Measurements from ENCODE around the gene CCNL2. TPM values are rescaled to one million over a fixed set of nuclear protein-coding genes. Genes with fewer than 3 reads are reported as not detected.
"Not testable (repeated sequence)": the region's sequence is repeated elsewhere in the genome, so short reads cannot be mapped to it uniquely, and the experiment has no call there.

CCNL2 gene
- total RNA-seq, 2 experiments from 2014 or later = 104 TPM

GRCh38 chr1:1420654-1421141 lies 21.6 kb upstream of the CCNL2 start:
- ChIA-PET CTCF (no interaction called here), POLR2A (interaction anchor here (1.2 kb wide), 1 partner anchor 13 kb away, joined by 4 read pairs; no protein-coding TSS in a partner anchor)
- Mint-ChIP-seq H3K36me3 (ENCODE audit: low read depth) (no peaks in the 10 kb centered on the region), H3K4me1 (peaks cover 23% of the 10 kb centered on the region), H3K27me3 (peaks cover 15% of the 10 kb centered on the region), H3K9me3 (no peaks in the 10 kb centered on the region), H3K27ac (no peak overlapping the region), H3K4me3 (no peak overlapping the region)
- no peak for DNase-seq

GRCh38 chr1:1419813-1420653 lies 20.9 kb upstream of the CCNL2 start:
- no peaks in the 10 kb centered on the region for H3K9me3 Mint-ChIP-seq
- ChIA-PET CTCF (no interaction called here), POLR2A (interaction anchor here (0.6 to 1.2 kb wide), 2 partner anchors 9 to 12 kb away, joined by 3 to 4 read pairs; no protein-coding TSS in a partner anchor)
- no peaks in the 10 kb centered on the region for H3K36me3 Mint-ChIP-seq (ENCODE audit: low read depth)
- H3K27ac Mint-ChIP-seq = no peak overlapping the region
- DNase-seq = no peak
- peaks cover 12% of the 10 kb centered on the region for H3K27me3 Mint-ChIP-seq
- H3K4me3 Mint-ChIP-seq = no peak overlapping the region
- H3K4me1 Mint-ChIP-seq = peaks cover 23% of the 10 kb centered on the region

- CTCF ChIA-PET = no interaction called here
- POLR2A ChIA-PET = interaction anchor here (0.6 kb wide), 1 partner anchor 10 kb away, joined by 3 read pairs; no protein-coding TSS in a partner anchor
- H3K27ac Mint-ChIP-seq = no peak overlapping the region
Observed at GRCh38 chr1:1419363-1419812, 20.3 kb upstream of the CCNL2 start.

GRCh38 chr1:1418464-1419362 lies 19.6 kb upstream of the CCNL2 start:
- H3K9me3 Mint-ChIP-seq = no peaks in the 10 kb centered on the region
- peaks cover 23% of the 10 kb centered on the region for H3K4me1 Mint-ChIP-seq
- ChIA-PET CTCF (no interaction called here), POLR2A (no interaction called here)
- no peak overlapping the region for H3K27ac Mint-ChIP-seq
- peaks cover 8% of the 10 kb centered on the region for H3K27me3 Mint-ChIP-seq
- H3K36me3 Mint-ChIP-seq (ENCODE audit: low read depth) = no peaks in the 10 kb centered on the region
- DNase-seq = no peak
- H3K4me3 Mint-ChIP-seq = no peak overlapping the region

More at GRCh38 chr1:1419363-1419812, 20.3 kb upstream of the CCNL2 start:
- H3K4me1 Mint-ChIP-seq = peaks cover 23% of the 10 kb centered on the region
- DNase-seq = no peak
- H3K4me3 Mint-ChIP-seq = no peak overlapping the region
- H3K9me3 Mint-ChIP-seq = no peaks in the 10 kb centered on the region
- no peaks in the 10 kb centered on the region for H3K36me3 Mint-ChIP-seq (ENCODE audit: low read depth)
- H3K27me3 Mint-ChIP-seq = peaks cover 8% of the 10 kb centered on the region

GRCh38 chr1:1417825-1418463 lies 18.8 kb upstream of the CCNL2 start:
- H3K27ac Mint-ChIP-seq; CTCF ChIA-PET; H3K36me3 Mint-ChIP-seq (ENCODE audit: low read depth); POLR2A ChIA-PET; DNase-seq; H3K27me3 Mint-ChIP-seq; H3K9me3 Mint-ChIP-seq; H3K4me3 Mint-ChIP-seq: not testable (repeated sequence)
- peaks cover 23% of the 10 kb centered on the region for H3K4me1 Mint-ChIP-seq

GRCh38 chr1:1417396-1417795 lies 18.3 kb upstream of the CCNL2 start:
- POLR2A ChIA-PET; H3K27ac Mint-ChIP-seq; DNase-seq; H3K27me3 Mint-ChIP-seq; H3K4me3 Mint-ChIP-seq; H3K36me3 Mint-ChIP-seq (ENCODE audit: low read depth); H3K9me3 Mint-ChIP-seq; CTCF ChIA-PET: not testable (repeated sequence)
- H3K4me1 Mint-ChIP-seq = peaks cover 17% of the 10 kb centered on the region

GRCh38 chr1:1415751-1416150 lies 16.6 kb upstream of the CCNL2 start:
- peaks cover 2% of the 10 kb centered on the region for H3K27me3 Mint-ChIP-seq
- H3K4me1 Mint-ChIP-seq = peaks cover 17% of the 10 kb centered on the region
- POLR2A ChIA-PET = interaction anchor here (1.1 to 1.5 kb wide), 2 partner anchors 10 to 17 kb away, joined by 3 read pairs; partner anchors contain the start of gene CCNL2
- H3K9me3 Mint-ChIP-seq = no peaks in the 10 kb centered on the region
- no peak for DNase-seq
- no peak overlapping the region for H3K4me3 Mint-ChIP-seq
- no peaks in the 10 kb centered on the region for H3K36me3 Mint-ChIP-seq (ENCODE audit: low read depth)
- CTCF ChIA-PET = interaction anchor here (1.2 kb wide), 1 partner anchor 89 kb away, joined by 4 read pairs; no protein-coding TSS in a partner anchor
- no peak overlapping the region for H3K27ac Mint-ChIP-seq

- H3K9me3 Mint-ChIP-seq; DNase-seq; H3K27ac Mint-ChIP-seq; POLR2A ChIA-PET; H3K36me3 Mint-ChIP-seq (ENCODE audit: low read depth); CTCF ChIA-PET; H3K4me3 Mint-ChIP-seq; H3K27me3 Mint-ChIP-seq: not testable (repeated sequence)
- peaks cover 15% of the 10 kb centered on the region for H3K4me1 Mint-ChIP-seq
Observed at GRCh38 chr1:1412311-1412902, 13.3 kb upstream of the CCNL2 start.

- DNase-seq = no peak
- H3K4me3 Mint-ChIP-seq = no peak overlapping the region
- peaks cover 18% of the 10 kb centered on the region for H3K4me1 Mint-ChIP-seq
- H3K27me3 Mint-ChIP-seq = no peaks in the 10 kb centered on the region
- POLR2A ChIA-PET = interaction anchor here (1.4 kb wide), 1 partner anchor 12 kb away, joined by 5 read pairs; the partner anchor contains the start of gene CCNL2
- peaks cover 10% of the 10 kb centered on the region for H3K36me3 Mint-ChIP-seq (ENCODE audit: low read depth)
- no peak overlapping the region for H3K27ac Mint-ChIP-seq
- CTCF ChIA-PET = no interaction called here
- no peaks in the 10 kb centered on the region for H3K9me3 Mint-ChIP-seq
Observed at GRCh38 chr1:1411626-1412025, 12.5 kb upstream of the CCNL2 start.

GRCh38 chr1:1410238-1410637 lies 11.1 kb upstream of the CCNL2 start:
- CTCF ChIA-PET, H3K27me3 Mint-ChIP-seq, H3K27ac Mint-ChIP-seq, H3K9me3 Mint-ChIP-seq, H3K4me3 Mint-ChIP-seq, DNase-seq: not testable (repeated sequence)
- peaks cover 32% of the 10 kb centered on the region for H3K4me1 Mint-ChIP-seq
- POLR2A ChIA-PET = interaction anchor here (1.4 kb wide), 2 partner anchors 11 kb away, joined by 4 to 5 read pairs; partner anchors contain the start of gene CCNL2
- H3K36me3 Mint-ChIP-seq (ENCODE audit: low read depth) = peaks cover 23% of the 10 kb centered on the region

- Mint-ChIP-seq H3K4me3 (peak overlapping the region; percentile 91), H3K27ac (peak overlapping the region; percentile 80), H3K4me1 (peaks cover 42% of the 10 kb centered on the region), H3K9me3 (no peaks in the 10 kb centered on the region), H3K36me3 (ENCODE audit: low read depth) (peaks cover 35% of the 10 kb centered on the region), H3K27me3 (no peaks in the 10 kb centered on the region)
- POLR2A ChIA-PET = interaction anchor here (0.8 to 3.8 kb wide), 11 partner anchors 9 to 320 kb away, joined by 3 to 41 read pairs (median 4); partner anchors contain the start of genes ANKRD65, ATAD3A, AURKAIP1 and CCNL2
- DNase-seq = peak; percentile 34
- CTCF ChIA-PET = interaction anchor here (1.3 to 2.2 kb wide), 4 partner anchors 9 to 97 kb away, joined by 3 to 11 read pairs (median 6); partner anchors contain the start of gene CCNL2
Observed at GRCh38 chr1:1407636-1408318, 8.6 kb upstream of the CCNL2 start.
